Measurements from ENCODE around the gene CXCL9.

The CXCL9 gene

DNA sequence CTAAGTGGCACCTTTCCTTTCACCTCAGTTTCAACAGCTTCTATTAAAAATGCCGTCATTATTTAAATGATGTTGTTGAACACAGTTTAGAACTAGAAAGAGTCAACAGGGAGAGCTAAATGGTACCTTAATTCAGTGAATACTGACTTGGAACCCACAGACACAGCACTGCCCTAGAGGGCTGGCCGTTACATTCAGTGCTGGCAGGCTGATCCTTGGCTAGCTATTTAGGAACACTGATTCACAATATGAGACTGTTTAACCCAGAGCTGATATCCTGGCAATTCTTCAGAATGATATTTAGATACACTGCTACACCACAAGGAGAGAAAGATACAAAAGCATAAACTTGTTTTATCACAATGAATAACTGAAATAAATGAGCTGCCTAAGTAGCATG is 53.8 kb downstream of the CXCL9 start:
- no peak for DNase-seq
